Astrocyte of the cerebellum (primary cell): ENCODE data around the gene ELOVL3.

Experiments used
- DNase-seq: peaks from one replicate; pipeline ENCODE4 v3.0.0-alpha.2; 2011; ENCODE audit warnings: low read depth
- H3K4me3 ChIP-seq: 2 replicates; pipeline ENCODE4 v1.5.1; 2011; ENCODE audit warnings: mild to moderate bottlenecking, low read depth, low read length, moderate library complexity
- in situ Hi-C: cut with HindIII; loops from 2 replicates; pipeline ENCODE4 v1.10.0; 2017; ENCODE audit warnings: low sequenced_read_pairs
- TF ChIP-seq, protein P1 (sequence below): IDR thresholded peaks from 2 replicates; pipeline ENCODE4 v1.5.1; 2012; ENCODE audit warnings: low read length, low read depth, moderate library complexity, mild to moderate bottlenecking; ENCODE audit errors: missing control alignments

The ELOVL3 gene

DNA sequence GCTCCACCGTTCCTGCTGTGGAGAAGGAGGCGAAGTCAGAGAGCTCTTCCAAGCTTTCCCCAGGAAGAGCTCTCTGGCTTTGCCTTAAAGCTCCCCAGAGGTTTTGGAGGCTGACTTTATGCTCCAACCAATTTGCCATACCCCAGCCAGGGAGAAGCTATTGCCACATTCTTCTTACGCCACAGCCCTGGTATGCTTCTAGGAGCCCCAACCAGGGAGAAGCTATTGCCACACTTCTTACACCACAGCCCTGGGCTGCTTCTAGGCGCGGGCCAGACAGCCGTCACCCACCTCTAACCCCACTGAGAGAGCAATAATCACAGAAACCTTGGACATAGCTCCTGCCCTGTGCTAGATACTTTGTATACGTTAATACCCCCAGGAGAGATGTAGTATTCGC is 951 bp downstream of the ELOVL3 start:
- DNase-seq: no peak
- H3K4me3 ChIP-seq: no peak overlapping the region
- in situ Hi-C loops: loop anchor here (5.0 to 10.0 kb wide), 4 partner anchors 60 to 278 kb away; partner anchors contain the start of genes ACTR1A and SUFU
- TF ChIP-seq, protein P1, sequence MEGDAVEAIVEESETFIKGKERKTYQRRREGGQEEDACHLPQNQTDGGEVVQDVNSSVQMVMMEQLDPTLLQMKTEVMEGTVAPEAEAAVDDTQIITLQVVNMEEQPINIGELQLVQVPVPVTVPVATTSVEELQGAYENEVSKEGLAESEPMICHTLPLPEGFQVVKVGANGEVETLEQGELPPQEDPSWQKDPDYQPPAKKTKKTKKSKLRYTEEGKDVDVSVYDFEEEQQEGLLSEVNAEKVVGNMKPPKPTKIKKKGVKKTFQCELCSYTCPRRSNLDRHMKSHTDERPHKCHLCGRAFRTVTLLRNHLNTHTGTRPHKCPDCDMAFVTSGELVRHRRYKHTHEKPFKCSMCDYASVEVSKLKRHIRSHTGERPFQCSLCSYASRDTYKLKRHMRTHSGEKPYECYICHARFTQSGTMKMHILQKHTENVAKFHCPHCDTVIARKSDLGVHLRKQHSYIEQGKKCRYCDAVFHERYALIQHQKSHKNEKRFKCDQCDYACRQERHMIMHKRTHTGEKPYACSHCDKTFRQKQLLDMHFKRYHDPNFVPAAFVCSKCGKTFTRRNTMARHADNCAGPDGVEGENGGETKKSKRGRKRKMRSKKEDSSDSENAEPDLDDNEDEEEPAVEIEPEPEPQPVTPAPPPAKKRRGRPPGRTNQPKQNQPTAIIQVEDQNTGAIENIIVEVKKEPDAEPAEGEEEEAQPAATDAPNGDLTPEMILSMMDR: no peak

DNA sequence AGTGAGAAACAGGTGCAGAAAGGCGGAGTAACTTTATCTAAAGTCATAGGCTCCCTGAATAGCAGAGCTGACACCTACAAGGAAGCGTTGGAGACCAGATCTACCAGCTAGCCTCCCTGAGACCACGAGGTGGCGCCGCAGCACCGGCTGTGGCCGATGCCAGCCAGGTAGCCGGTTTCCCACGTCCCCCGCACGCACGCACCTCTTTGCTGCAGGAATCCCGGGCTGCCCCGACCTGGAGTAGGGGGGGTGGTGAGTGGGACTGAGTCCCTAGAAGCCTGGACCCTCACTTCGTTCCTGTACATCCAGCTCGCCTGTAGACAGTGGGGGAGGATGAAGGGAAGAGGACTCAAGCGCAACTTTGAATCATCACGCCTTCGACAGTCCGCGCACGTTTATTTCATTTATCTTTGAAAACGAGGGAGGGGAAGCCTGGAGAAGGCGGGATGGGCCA is 3.7 kb downstream of the ELOVL3 start:
- TF ChIP-seq, protein P1: peak; percentile 98
- DNase-seq: peak; percentile 57
- peak overlapping the region; percentile 35 for H3K4me3 ChIP-seq
- in situ Hi-C loops: loop anchor here (5.0 to 10.0 kb wide), 4 partner anchors 63 to 275 kb away; partner anchors contain the start of genes ACTR1A and SUFU

DNA sequence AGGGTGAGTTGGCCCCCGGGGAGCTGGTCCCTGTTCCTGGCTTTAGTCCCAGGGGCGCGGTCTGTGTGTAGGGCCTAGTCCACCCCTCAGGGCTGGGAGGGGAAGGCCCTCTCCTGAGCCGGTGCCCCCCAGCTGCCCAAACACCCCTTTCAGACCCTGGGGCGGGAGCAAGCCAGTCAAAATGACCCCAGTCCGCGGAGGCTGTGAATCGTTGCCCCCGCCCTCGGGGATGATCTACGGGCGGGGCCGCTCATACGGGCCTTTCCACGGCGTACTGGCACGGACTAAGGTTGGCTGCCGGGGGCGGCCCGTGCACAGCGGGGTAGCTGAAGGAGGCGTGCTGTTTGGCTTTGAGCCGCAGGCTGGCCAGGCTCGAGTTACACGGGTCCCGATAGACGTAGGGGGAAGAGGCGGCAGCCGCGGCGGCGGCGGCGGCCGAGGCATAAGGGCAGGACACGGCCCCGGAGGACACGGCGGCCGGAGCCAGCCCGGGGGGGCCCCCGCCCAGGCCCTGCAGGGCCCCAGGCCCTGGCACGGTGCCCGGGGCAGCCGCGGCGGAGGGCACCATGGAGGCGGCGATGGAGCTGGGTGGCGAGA is 4.3 kb downstream of the ELOVL3 start:
- peak overlapping the region; percentile 35 for H3K4me3 ChIP-seq
- DNase-seq: no peak
- TF ChIP-seq, protein P1: no peak
- in situ Hi-C loops: no loop called here

DNA sequence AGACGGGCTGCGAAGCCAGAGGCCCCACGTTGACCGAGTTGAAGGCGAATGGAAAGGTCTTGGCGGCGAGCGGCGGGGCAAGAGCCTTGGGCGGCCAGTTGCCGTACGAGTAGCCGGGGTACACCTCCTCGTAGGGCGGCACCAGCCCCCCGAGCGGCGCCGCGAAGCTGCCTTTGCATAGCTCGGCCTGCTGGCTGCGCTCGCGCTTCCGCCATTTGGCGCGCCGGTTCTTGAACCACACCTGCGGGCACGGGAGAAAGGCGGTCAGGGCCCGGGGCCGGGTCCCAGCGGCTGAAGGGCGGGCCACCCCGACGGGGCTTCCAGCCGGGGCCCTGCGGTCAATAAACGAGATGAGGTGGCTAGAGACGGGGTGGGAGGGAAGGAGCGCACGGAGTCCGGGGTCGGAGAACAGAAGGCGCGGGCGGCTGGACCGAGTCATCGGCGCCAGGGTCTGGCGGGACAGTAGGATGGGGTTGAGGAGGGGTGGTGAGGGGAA is 4.8 kb downstream of the ELOVL3 start:
- in situ Hi-C loops: no loop called here
- TF ChIP-seq, protein P1: peak; percentile 44
- H3K4me3 ChIP-seq: peak overlapping the region; percentile 35
- no peak for DNase-seq

DNA sequence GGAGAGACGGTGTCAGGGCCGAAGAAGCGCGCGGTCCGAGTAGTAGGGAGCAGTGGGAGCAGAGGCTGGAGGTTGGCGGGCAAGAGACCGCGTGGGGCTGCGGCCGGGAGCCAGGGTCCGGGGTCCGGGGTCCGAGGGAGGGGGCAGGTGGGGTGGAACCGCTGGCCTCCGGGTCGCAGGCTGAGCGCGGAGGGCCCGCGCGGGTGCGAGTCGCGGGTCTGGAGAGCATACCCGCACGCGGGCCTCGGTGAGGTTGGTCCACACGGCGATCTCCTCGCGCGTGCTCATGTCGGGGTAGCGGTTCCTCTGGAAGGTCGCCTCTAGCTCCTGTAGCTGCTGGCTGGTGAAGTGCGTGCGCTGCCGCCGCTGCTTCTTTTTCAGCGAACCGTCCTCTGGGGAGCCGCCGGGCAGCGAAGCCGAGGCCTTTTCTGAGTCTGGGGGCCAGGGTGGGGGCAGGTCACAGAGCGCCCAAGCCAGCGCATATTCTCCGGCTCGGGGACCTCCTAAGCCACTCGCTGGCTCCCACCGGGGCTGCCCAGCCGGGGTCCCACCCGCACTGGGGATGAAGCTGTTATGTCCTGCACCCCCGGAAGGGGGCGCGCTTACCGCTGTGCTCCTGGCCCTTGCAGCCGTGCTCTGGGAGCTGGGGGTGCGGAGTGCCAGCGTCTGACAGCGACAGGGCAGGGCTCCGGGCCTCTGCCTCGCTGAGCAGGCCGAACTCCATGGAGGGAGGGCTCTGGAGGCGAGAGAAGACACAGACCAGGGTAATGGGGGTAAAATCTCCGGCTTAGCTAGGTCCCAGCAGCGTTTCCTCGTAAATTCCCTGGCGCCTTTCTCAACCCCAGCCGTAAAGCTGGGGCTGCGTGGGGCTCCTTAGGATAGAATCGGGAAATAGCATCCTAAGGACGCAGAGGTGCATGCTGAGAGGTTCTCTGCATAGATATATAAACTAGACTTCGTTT is 5.5 kb downstream of the ELOVL3 start:
- TF ChIP-seq, protein P1: peak; percentile 65
- DNase-seq: no peak
- peak overlapping the region; percentile 35 for H3K4me3 ChIP-seq
- in situ Hi-C loops: no loop called here

DNA sequence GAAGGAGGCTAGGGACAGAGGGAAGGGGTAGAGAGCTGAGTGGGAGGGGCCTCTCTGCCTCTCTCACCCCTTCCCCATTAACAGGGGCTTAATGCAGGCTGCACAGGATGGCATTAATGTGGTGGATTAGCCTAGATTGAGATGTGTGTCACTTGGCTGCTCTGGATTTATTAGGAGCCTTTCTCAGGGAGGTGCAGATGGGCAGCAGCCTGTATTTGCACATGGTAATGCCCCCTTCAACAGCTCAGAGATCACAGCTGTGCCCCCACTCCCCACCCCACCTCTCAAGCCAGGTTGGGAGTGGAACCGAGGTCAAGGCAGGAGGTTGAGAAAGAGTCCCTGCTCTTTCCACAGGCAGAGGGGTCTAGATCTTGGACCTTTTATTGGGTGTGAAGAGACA is 7.9 kb downstream of the ELOVL3 start:
- no peak for DNase-seq
- TF ChIP-seq, protein P1: no peak
- no peak overlapping the region for H3K4me3 ChIP-seq
- in situ Hi-C loops: no loop called here
